Measurements from ENCODE around the gene SLC7A8. TPM values are rescaled to one million over a fixed set of nuclear protein-coding genes. Genes with fewer than 3 reads are reported as not detected.

The SLC7A8 gene
- total RNA-seq, 4 donors from 2014 or later, result 32.4 to 67.4 (median 42.9) TPM

DNA sequence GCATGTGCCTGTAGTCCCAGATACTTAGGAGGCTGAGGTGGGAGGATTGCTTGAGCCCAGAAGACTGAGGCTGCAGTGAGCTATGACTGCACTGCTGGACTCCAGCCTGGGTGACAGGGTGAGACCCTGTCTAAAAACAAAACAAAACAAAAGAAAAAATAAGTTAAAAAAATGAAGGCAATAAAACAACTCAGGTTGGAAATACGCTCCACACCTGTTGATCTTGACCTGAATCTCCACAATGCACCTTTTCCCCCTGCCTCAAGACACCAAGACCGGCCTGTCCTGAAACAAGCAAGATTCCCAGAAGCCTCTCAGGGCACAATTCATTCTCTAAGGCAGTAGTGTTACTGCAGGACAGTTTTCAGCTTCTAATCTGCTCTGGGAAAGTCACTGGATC lies 43.6 kb downstream of the SLC7A8 start:
- intact Hi-C loops (cut with DNase I; ENCODE audit: low total_unique reads), result no loop called here
- H3K4me3 ChIP-seq (ENCODE audit: low read depth, poor library complexity, severe bottlenecking), result no peak overlapping the region
- TF ChIP-seq, protein P1, sequence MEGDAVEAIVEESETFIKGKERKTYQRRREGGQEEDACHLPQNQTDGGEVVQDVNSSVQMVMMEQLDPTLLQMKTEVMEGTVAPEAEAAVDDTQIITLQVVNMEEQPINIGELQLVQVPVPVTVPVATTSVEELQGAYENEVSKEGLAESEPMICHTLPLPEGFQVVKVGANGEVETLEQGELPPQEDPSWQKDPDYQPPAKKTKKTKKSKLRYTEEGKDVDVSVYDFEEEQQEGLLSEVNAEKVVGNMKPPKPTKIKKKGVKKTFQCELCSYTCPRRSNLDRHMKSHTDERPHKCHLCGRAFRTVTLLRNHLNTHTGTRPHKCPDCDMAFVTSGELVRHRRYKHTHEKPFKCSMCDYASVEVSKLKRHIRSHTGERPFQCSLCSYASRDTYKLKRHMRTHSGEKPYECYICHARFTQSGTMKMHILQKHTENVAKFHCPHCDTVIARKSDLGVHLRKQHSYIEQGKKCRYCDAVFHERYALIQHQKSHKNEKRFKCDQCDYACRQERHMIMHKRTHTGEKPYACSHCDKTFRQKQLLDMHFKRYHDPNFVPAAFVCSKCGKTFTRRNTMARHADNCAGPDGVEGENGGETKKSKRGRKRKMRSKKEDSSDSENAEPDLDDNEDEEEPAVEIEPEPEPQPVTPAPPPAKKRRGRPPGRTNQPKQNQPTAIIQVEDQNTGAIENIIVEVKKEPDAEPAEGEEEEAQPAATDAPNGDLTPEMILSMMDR (IDR thresholded peaks at IDR 0.05), result no peak
- no peak for TF ChIP-seq POLR2A (IDR thresholded peaks at IDR 0.05)

DNA sequence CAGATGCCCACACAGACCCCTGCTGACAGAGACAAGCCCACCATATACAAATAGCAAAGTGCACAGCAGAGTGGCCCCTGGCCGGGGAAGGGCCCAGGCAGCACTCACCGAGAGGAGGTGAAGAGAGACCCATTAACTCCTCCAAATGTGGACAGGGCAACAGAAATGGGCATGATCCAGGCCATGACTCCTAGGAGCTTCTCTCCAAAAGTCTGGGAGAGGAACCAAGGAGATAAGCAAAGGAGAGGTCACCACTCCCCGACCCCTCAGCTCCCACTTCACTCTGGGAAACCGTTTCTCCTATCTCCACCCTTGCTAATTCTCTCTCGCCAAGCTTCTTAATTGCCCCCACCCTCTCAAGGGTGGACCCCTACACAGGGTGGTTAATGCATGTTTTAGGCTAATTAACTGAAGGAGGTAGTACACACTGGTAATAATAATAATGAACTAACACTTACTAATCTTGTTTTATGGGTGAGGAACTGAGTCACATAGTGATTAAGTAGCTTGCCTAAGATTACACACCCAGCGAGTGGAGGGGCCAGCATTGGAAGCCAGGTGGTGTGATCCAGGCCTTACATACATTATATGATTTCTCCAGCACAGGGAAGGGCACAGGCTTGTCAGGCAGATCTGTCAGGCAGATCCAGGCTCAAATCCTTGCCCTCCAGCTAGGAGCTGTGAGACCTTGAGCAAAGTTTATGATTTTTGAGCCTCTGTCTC lies 45.5 kb downstream of the SLC7A8 start:
- DNase-seq (ENCODE audit: low spot score in 2 of 2), result no peak
- H3K4me3 ChIP-seq (ENCODE audit: low read depth, poor library complexity, severe bottlenecking), result no peak overlapping the region
- intact Hi-C loops (cut with DNase I; ENCODE audit: low total_unique reads), result no loop called here
- WGBS, 2 donors, result 57 to 59% methylated on average over 6 of the region's 6 CpGs
- TF ChIP-seq, protein P1 (IDR thresholded peaks at IDR 0.05), result no peak
- TF ChIP-seq POLR2A (IDR thresholded peaks at IDR 0.05), result no peak

More for the DNA sequence above, 43.6 kb downstream of the SLC7A8 start:
- no peak for DNase-seq (ENCODE audit: low spot score in 2 of 2)
- WGBS, 2 donors, result 96 to 98% methylated on average over 2 of the region's 2 CpGs

DNA sequence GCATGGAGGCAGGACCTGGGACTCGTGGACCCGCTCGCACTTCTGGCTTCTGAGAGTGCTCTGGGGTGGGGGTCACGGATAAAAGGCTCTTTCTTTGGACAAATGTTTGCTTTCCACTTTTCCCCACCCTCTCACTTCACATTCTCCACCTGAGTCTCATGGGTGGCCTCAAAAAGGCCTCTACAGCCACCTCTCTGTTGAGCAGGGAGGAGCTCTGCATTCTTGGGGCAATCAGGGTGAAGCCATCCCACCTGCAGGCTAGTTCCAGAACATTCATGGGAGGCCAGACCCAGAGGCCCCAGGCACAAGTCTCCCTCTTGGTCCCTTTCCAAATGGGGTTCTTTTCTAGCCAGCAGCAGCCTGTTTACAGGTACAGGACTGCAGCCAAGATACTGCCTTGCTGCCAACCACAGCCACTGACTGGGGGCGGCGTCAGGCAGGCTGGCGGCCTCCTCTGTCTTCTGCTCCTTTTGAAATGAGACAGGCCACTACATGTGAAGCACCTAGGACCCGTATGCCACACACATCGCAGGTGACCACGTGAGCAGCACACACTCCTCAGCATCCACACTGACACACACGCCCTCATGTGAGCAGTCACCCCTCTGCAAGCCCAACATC lies 46.2 kb downstream of the SLC7A8 start:
- DNase-seq (ENCODE audit: low spot score in 2 of 2), result no peak
- no peak overlapping the region for H3K4me3 ChIP-seq (ENCODE audit: low read depth, poor library complexity, severe bottlenecking)
- intact Hi-C loops (cut with DNase I; ENCODE audit: low total_unique reads), result no loop called here
- TF ChIP-seq POLR2A (IDR thresholded peaks at IDR 0.05), result no peak
- TF ChIP-seq, protein P1 (IDR thresholded peaks at IDR 0.05), result no peak
- 67 to 73% methylated on average over 11 of the region's 11 CpGs for WGBS, 2 donors

DNA sequence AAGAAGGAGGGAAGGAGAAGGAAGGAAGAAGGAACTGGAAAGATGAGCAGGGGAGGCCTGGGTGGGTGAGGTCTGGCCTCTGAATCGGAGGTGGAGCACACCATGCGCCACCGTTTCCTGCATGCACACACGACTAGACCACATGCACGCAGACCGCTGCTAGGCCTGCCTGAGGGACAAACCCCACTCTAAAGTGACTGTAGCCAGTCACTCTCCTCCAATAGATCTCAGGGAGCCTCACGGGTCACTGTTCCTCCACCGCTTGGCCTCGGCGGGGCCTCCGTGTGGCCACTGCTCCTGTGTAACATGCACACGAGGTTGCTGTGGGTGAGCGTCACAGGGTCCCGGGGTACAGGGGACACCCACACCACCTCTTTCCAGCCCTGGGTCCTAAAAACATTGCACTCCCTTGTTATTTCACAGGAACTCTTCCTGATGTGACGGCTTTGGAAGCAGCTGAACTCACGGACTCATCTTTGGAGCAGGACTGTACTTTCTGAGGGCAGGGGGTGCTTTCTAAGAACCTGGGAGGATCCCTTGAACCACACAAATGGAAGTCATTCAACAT lies 46.8 kb downstream of the SLC7A8 start:
- intact Hi-C loops (cut with DNase I; ENCODE audit: low total_unique reads), result no loop called here
- no peak overlapping the region for H3K4me3 ChIP-seq (ENCODE audit: low read depth, poor library complexity, severe bottlenecking)
- TF ChIP-seq POLR2A (IDR thresholded peaks at IDR 0.05), result no peak
- TF ChIP-seq, protein P1 (IDR thresholded peaks at IDR 0.05), result no peak
- 88% methylated on average over 16 of the region's 16 CpGs for WGBS, 2 donors
- DNase-seq (ENCODE audit: low spot score in 2 of 2), result no peak

DNA sequence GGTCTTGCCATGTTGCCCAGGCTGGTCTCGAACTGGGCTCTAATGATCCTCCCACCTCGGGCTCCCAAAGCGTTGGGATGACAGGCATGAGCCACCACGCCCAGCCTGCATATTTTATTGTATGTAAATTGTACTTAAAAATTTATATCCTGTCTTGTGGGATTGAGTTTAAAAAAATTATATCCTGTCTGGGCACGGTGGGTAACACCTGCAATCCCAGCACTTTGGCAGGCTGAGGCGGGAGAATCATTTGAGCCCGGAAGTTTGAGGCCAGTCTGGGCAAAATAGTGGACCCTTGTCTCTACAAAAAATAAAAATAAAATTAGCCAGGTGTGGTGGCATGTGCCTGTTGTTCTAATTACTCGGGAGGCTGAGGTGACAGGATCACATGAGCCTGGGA lies 50.5 kb downstream of the SLC7A8 start:
- 49 to 50% methylated on average over 8 of the region's 8 CpGs for WGBS, 2 donors
- intact Hi-C loops (cut with DNase I; ENCODE audit: low total_unique reads), result no loop called here
- H3K4me3 ChIP-seq (ENCODE audit: low read depth, poor library complexity, severe bottlenecking), result no peak overlapping the region
- no peak for TF ChIP-seq POLR2A (IDR thresholded peaks at IDR 0.05)
- TF ChIP-seq, protein P1 (IDR thresholded peaks at IDR 0.05), result no peak
- DNase-seq (ENCODE audit: low spot score in 2 of 2), result no peak

Data from lower leg skin (tissue), 4 donors.